Activated CD4-positive, alpha-beta T cell treated with anti-CD3 and anti-CD28 coated beads, Interleukin-2, Interleukin-4, amounts not matched to agents 100 ng/mL and 50 ng/mL, durations not matched to agents 16 hours and 8 hours (primary cell): ENCODE measurements around the gene SMARCE1.
"Not testable (repeated sequence)": the region's sequence is repeated elsewhere in the genome, so short reads cannot be mapped to it uniquely, and the experiment has no call there.

Source experiments
- DNase-seq: peaks from one replicate; pipeline ENCODE4 v3.0.0-alpha.2; 2020; ENCODE audit warnings: low spot score

SMARCE1 gene

GRCh38 chr17:40610359-40610758, 37.3 kb downstream of the SMARCE1 start:
- DNase-seq: peak; percentile 58

DNA sequence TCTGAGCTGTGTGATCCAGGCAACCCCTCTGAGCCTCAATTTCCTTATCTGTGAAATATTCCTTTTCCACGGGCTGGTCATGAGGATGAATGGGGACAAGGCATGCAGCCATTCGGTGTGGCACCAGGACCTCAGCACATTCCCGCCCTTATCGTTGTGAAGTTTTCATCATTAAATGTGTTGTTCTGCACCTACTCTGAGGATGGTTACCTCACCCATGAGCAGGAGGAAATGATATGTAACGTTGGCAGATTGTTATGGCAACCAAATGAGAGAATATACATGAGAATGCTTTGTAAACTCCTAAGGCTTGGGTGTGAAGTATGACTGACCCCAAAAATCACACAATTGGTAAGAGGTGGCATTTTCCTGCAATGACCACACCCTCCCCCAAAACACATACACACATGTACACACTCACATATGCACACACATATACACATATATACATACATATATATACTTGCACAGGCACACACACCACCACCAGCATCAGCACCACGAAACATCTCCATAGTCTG, 39.5 kb downstream of the SMARCE1 start:
- peak; percentile 66 for DNase-seq

GRCh38 chr17:40607641-40608040, 40.0 kb downstream of the SMARCE1 start:
- no peak for DNase-seq

DNA sequence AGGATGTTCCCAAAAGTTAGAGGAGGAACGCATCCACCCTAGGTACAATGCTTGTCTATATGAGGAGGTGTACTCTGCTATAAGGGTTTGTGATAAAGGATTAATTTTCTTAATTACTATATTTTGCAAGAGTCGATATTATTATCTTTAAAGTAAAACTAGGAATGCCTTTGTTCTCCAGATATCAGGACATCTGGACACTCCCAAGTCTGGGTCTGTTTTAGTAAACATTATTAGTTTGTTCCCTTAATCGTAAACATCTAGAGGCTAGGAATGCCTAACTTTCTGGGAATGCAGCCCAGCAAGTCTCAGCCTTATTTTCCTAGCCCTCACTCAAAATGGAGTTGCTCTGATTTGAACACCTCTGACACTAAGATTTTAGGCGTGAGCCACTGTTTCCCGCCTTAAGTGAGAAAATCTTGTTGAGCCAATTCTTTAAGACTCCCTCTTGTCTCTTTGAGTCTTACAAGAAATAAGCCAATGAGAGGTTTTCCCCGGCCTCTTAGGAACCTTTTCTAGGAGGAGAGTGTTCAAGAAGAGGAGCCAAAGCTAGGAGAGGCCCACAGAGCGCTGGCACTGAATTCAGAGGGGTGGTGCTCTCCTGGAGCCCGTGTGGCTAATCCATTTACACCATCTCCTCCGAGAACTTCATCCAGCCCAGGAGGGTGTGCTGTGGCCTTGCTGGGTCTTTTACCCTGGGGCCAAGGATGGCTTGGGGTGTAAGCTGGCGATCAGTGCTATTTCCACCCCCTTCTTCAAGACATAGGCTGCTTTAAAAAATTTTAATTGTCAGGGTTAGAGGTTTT, 40.9 kb downstream of the SMARCE1 start:
- DNase-seq: no peak

GRCh38 chr17:40605306-40605705, 42.3 kb downstream of the SMARCE1 start:
- DNase-seq: peak; percentile 44

- DNase-seq: no peak
Measured at GRCh38 chr17:40604327-40605080, 43.1 kb downstream of the SMARCE1 start.

- peak; percentile 80 for DNase-seq
Measured at GRCh38 chr17:40602445-40603443, 44.9 kb downstream of the SMARCE1 start.

GRCh38 chr17:40600486-40601046, 47.1 kb downstream of the SMARCE1 start:
- DNase-seq: no peak

DNA sequence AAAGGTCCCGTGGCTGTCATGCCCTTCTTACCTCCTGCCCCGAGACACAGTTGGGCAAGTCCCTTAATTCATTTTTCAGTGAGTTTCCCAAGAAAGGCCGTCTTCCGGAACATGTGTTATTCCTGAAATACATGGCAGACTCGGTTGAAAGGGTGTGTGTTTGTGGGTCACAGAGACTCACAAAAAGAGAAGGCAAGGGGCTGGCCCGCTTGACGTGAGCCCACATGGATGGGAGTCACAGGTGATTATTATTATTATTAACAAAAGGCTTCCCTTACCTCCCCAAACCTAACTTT, 48.2 kb downstream of the SMARCE1 start:
- no peak for DNase-seq

GRCh38 chr17:40598619-40599467, 48.8 kb downstream of the SMARCE1 start:
- peak; percentile 81 for DNase-seq

DNA sequence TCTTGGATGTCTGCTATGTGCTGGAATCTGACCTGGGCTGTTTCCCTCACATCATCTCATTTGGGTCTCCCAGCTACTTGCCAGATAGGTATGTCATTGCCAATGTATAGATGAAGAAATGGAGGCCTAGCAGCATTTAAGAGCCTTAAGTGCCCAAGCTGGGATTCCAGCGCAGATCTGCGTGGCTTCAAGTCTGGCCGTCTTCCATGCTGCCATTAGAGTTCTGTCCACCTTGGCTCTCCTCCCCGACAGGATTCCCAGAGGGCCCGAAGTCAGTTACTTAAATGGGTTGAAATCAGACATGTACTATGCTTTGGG, 49.4 kb downstream of the SMARCE1 start:
- no peak for DNase-seq

- DNase-seq: no peak
Measured at GRCh38 chr17:40597556-40598300, 49.9 kb downstream of the SMARCE1 start.

- DNase-seq: no peak
Measured at GRCh38 chr17:40597156-40597555, 50.5 kb downstream of the SMARCE1 start.

GRCh38 chr17:40596261-40596919, 51.2 kb downstream of the SMARCE1 start:
- peak; percentile 24 for DNase-seq

- DNase-seq: no peak
Measured at GRCh38 chr17:40590742-40591141, 56.9 kb downstream of the SMARCE1 start.

- DNase-seq: no peak
Measured at GRCh38 chr17:40588552-40588951, 59.1 kb downstream of the SMARCE1 start.

DNA sequence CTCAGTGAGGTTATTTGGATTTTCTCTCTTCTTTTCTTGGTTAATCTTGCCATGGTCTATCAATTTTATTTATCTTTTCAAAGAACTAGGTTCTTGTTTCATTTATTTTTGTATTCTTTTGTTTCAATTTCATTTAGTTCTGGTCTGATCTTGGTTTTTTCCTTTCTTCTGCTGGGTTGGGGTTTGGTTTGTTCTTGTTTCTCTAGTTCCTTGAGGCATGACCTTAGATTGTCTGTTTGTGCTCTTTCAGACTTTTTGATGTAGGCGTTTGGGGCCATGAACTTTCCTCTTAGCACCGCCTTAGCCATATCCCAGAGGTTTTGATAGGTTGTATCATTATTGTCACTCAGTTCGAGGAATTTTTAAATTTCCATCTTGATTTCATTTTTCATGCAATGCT, 61.4 kb downstream of the SMARCE1 start:
- not testable (repeated sequence) for DNase-seq

DNA sequence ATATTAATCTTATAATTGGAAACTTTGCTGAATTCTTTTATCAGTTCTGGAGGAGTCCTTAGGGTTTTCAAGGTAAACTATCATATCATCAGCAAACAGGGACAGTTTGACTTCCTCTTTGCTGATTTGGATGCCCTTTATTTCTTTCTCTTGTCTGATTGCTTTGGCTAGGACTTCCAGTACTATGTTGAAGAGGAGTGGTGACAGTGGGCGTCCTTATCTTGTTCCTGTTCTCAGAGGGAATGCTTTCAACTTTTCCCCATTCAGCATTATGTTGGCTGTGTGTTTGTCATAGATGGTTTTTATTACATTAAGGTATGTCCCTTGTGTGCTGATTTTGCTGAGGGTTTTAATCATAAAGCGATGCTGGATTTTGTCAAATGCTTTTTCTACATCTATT, 62.7 kb downstream of the SMARCE1 start:
- not testable (repeated sequence) for DNase-seq

GRCh38 chr17:40582328-40582901, 65.2 kb downstream of the SMARCE1 start:
- DNase-seq: peak; percentile 63
